Neuron (in vitro differentiated cells): ENCODE data around the gene MEMO1.
"Not testable (repeated sequence)": the region's sequence is repeated elsewhere in the genome, so short reads cannot be mapped to it uniquely, and the experiment has no call there.

Source experiments
- H2AFZ ChIP-seq: one replicate; pipeline ENCODE4 v1.6.1; 2013; ENCODE audit warnings: low read depth, mild to moderate bottlenecking, inconsistent platforms, low read length, moderate library complexity
- H3K27me3 ChIP-seq: one replicate; pipeline ENCODE4 v1.6.1; 2013; ENCODE audit warnings: low read length; ENCODE audit not compliant: insufficient read depth
- H3K36me3 ChIP-seq: one replicate; pipeline ENCODE4 v1.6.1; 2013; ENCODE audit warnings: low read length; ENCODE audit not compliant: insufficient read depth
- H3K4me1 ChIP-seq: one replicate; pipeline ENCODE4 v1.6.1; 2013; ENCODE audit warnings: low read length; ENCODE audit not compliant: insufficient read depth
- H3K4me3 ChIP-seq: 2 replicates; pipeline ENCODE4 v1.5.1; 2013; ENCODE audit warnings: mild to moderate bottlenecking, low read length, moderate library complexity
- H3K9me3 ChIP-seq: one replicate; pipeline ENCODE4 v1.6.1; 2013; ENCODE audit warnings: low read length

Gene MEMO1

GRCh38 chr2:32010670-32011484 is at the start of gene MEMO1:
TSS of gene MEMO1 (minus strand) at chr2:32011008. CDS start at chr2:32010247, 761 bp downstream.
- peaks cover 4% of the 10 kb centered on the region for H3K36me3 ChIP-seq
- peaks cover 20% of the 10 kb centered on the region for H3K4me1 ChIP-seq
- H3K9me3 ChIP-seq, result no peaks in the 10 kb centered on the region
- H3K27me3 ChIP-seq, result no peaks in the 10 kb centered on the region
- H2AFZ ChIP-seq, result peak within 1 kb of the TSS; percentile 50
- H3K4me3 ChIP-seq, result peak within 1 kb of the TSS; percentile 78

DNA sequence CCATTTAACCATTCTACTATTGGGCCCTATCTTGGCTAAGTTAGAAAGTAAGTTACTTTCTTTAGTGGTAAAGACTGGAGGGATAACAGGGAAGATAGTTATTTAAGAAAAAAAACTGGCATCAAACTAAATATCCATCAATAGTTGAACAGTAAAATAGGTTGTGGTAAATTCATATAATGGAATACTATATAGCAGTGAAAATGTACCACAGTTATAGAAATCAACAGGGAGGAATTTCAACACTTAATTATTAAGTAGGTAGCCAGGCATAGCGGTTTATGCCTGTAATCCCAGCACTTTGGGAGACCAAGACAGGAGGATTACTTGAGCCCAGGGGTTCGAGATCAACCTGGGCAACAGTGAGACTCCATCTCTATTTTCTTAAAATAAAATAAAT is 49.5 kb upstream of the MEMO1 start:
- Histone ChIP-seq H3K36me3 (no peaks in the 10 kb centered on the region), H3K4me3 (no peak overlapping the region), H3K27me3 (no peaks in the 10 kb centered on the region), H3K4me1 (peaks cover 13% of the 10 kb centered on the region), H2AFZ (no peak overlapping the region), H3K9me3 (no peaks in the 10 kb centered on the region)

- H3K4me1 ChIP-seq, result peaks cover 5% of the 10 kb centered on the region
- H2AFZ ChIP-seq, result no peak overlapping the region
- H3K27me3 ChIP-seq, result no peaks in the 10 kb centered on the region
- H3K4me3 ChIP-seq, result no peak overlapping the region
- H3K36me3 ChIP-seq, result no peaks in the 10 kb centered on the region
- no peaks in the 10 kb centered on the region for H3K9me3 ChIP-seq
Observed at GRCh38 chr2:32058130-32058529, 47.3 kb upstream of the MEMO1 start.

DNA sequence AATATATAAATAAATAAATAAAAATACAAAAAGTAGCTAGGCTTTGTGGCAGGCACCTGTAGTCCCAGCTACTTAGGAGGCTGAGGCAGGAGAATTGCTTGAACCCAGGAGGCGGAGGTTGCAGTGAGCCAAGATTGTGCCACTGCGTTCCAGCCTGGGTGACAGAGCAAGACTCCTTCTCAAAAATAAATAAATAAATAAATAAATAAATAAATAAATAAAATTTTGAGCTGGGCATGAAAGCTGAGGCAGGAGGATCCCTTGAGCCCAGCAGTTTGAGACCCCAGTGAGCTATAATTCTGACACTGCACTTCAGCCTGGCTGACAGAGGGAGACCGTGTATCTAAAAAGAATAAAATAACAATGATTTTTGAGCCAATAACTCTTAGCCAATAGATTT is 43.8 kb upstream of the MEMO1 start:
- not testable (repeated sequence) for H3K9me3 ChIP-seq, H3K4me3 ChIP-seq, H3K4me1 ChIP-seq, H3K27me3 ChIP-seq, H2AFZ ChIP-seq, H3K36me3 ChIP-seq

- H3K4me3 ChIP-seq, result no peak overlapping the region
- no peaks in the 10 kb centered on the region for H3K36me3 ChIP-seq
- no peak overlapping the region for H2AFZ ChIP-seq
- no peaks in the 10 kb centered on the region for H3K4me1 ChIP-seq
- H3K9me3 ChIP-seq, result no peaks in the 10 kb centered on the region
- H3K27me3 ChIP-seq, result no peaks in the 10 kb centered on the region
Observed at GRCh38 chr2:32051836-32052439, 41.1 kb upstream of the MEMO1 start.

GRCh38 chr2:32043561-32043960 is 32.8 kb upstream of the MEMO1 start:
- H2AFZ ChIP-seq, result no peak overlapping the region
- peaks cover 4% of the 10 kb centered on the region for H3K4me1 ChIP-seq
- no peaks in the 10 kb centered on the region for H3K36me3 ChIP-seq
- H3K9me3 ChIP-seq, result no peaks in the 10 kb centered on the region
- H3K27me3 ChIP-seq, result no peaks in the 10 kb centered on the region
- no peak overlapping the region for H3K4me3 ChIP-seq

GRCh38 chr2:32039447-32040219 is 28.8 kb upstream of the MEMO1 start, which contains the start of gene DPY30:
TSS of gene DPY30 (minus strand) at chr2:32039805. CDS start at chr2:32039456, 349 bp downstream.
- peak within 1 kb of the TSS; percentile 46 for H2AFZ ChIP-seq
- no peaks in the 10 kb centered on the region for H3K27me3 ChIP-seq
- peaks cover 5% of the 10 kb centered on the region for H3K4me1 ChIP-seq
- H3K4me3 ChIP-seq, result peak within 1 kb of the TSS; percentile 82
- no peaks in the 10 kb centered on the region for H3K9me3 ChIP-seq
- peaks cover 10% of the 10 kb centered on the region for H3K36me3 ChIP-seq

DNA sequence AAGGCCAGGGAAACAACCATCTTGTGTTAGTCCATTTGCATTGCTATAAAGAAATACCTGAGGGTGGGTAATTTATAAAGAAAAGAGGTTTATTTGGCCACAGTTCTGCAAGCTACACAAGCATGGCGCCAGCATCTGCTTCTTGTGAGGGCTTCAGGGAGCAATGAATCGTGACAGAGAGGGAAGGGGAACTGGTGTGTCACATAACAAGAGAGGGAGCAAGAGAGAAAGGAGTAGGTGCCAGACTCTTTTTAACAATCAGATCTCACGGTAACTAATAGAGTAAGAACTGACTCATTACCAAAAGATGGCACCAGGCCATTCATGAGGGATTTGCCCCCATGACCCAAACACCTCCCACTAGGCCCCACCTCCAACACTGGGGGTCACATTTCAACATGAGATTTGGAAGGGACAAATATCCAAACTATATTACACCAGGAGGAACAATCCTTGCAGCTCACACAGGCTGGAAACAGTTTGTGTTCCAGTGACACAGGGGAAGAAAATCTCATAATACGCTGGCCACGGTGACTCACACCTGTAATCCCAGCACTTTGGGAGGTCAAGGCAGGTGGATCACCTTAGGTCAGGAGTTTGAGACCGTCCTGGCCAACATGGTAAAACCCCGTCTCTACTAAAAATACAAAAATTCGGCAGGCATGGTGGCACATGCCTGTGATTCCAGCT is 23.5 kb upstream of the MEMO1 start:
- H3K36me3 ChIP-seq, result peaks cover 34% of the 10 kb centered on the region
- H3K9me3 ChIP-seq, H3K4me3 ChIP-seq, H3K4me1 ChIP-seq, H2AFZ ChIP-seq, H3K27me3 ChIP-seq: not testable (repeated sequence)

DNA sequence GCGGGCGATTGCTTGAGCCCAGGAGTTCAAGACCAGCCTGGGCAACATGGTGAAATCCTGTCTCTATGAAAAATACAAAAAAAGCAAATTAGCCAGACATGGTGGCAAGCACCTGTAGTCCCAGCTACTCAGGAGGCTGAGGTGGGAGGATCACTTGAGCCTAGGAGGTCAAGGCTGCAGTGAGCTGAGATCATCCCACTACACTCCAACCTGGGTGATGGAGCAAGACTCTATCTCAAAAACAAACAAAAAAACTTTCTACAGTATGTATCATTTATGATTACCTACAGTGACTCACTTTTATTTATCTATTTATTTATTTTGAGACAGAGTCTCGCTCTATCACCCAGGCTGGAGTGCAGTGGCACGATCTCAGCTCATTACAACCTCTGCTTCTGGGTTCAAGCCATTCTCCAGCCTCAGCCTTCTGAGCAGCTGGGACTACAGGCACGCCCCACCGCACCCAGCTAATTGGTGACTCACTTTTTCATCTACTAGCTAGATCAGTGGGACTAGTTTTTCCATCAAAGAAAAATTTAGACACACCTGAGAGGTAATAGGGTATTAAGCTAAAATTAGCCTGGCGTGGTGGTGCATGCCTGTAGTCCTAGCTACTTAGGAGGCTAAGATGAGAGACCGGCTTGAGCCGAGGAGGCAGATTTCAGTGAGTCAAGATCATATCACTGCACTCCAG is 8.1 kb upstream of the MEMO1 start:
- H3K36me3 ChIP-seq, result peaks cover 38% of the 10 kb centered on the region
- H3K9me3 ChIP-seq, H3K4me1 ChIP-seq, H3K4me3 ChIP-seq, H3K27me3 ChIP-seq, H2AFZ ChIP-seq: not testable (repeated sequence)

- Histone ChIP-seq H3K4me3 (no peak overlapping the region), H3K36me3 (peaks cover 9% of the 10 kb centered on the region), H2AFZ (no peak overlapping the region), H3K9me3 (no peaks in the 10 kb centered on the region), H3K27me3 (no peaks in the 10 kb centered on the region), H3K4me1 (peaks cover 18% of the 10 kb centered on the region)
Observed at GRCh38 chr2:32012872-32013271, 2.1 kb upstream of the MEMO1 start.

GRCh38 chr2:32011485-32011960 is 715 bp upstream of the MEMO1 start:
- peaks cover 20% of the 10 kb centered on the region for H3K4me1 ChIP-seq
- H3K27me3 ChIP-seq, result no peaks in the 10 kb centered on the region
- peak overlapping the region; percentile 51 for H3K4me3 ChIP-seq
- H3K36me3 ChIP-seq, result peaks cover 4% of the 10 kb centered on the region
- peak overlapping the region; percentile 50 for H2AFZ ChIP-seq
- H3K9me3 ChIP-seq, result no peaks in the 10 kb centered on the region

GRCh38 chr2:32010280-32010669 is 533 bp downstream of the MEMO1 start:
- H3K36me3 ChIP-seq, H2AFZ ChIP-seq, H3K9me3 ChIP-seq, H3K27me3 ChIP-seq: not testable (repeated sequence)
- H3K4me3 ChIP-seq, result peak overlapping the region; percentile 78
- peaks cover 20% of the 10 kb centered on the region for H3K4me1 ChIP-seq
